Frontal cortex (tissue), 4 donors: Measurements from ENCODE around the gene GORASP1. TPM values are rescaled to one million over a fixed set of nuclear protein-coding genes. Genes with fewer than 3 reads are reported as not detected.

Experiments
- DNase-seq, 2 donors: peaks; one replicate each; pipeline ENCODE4 v3.0.0; 2012; ENCODE audit warnings: low spot score in 2 of 2
- FAIRE-seq: peaks from 2 replicates; lab custom pipeline; 2012; peaks lifted over from hg19 to GRCh38; lab: Jason Lieb, UNC
- total RNA-seq: library from RNA; depleted of rRNA; stranded (reverse); fragments of >200 nt; gene quantifications from one replicate; pipeline ENCODE4 v1.2.3, GENCODE V29; 2014
- donor health status: control.
- donor health status: control.
- donor health status: control.

Gene GORASP1
- total RNA-seq, result 20.4 TPM

- DNase-seq (peak; percentile 92 to 97), FAIRE-seq (no peak)
These were observed at the start of gene GORASP1, which contains the start of gene TTC21A for GRCh38 chr3:39107388-39108199. Gene GORASP1 (minus strand): TSS chr3:39107627. CDS start chr3:39107541, 86 bp downstream. Gene TTC21A (plus strand): TSS chr3:39107680. CDS start chr3:39107838, 158 bp downstream.

- no peak for FAIRE-seq
- DNase-seq, result no peak
These were observed 49.0 kb upstream of the GORASP1 start for GRCh38 chr3:39156421-39156820.

GRCh38 chr3:39154280-39155021 is 47.0 kb upstream of the GORASP1 start:
- FAIRE-seq, result no peak

GRCh38 chr3:39153977-39154279 is 46.5 kb upstream of the GORASP1 start:
- DNase-seq, result no peak

More at GRCh38 chr3:39154280-39155021, 47.0 kb upstream of the GORASP1 start:
- no peak for DNase-seq

GRCh38 chr3:39150803-39151631 is 43.6 kb upstream of the GORASP1 start:
- no peak for FAIRE-seq
- peak; percentile 48 to 63 for DNase-seq

More at GRCh38 chr3:39153977-39154279, 46.5 kb upstream of the GORASP1 start:
- FAIRE-seq, result no peak

- no peak for FAIRE-seq
- no peak for DNase-seq
These were observed 42.8 kb upstream of the GORASP1 start for GRCh38 chr3:39150148-39150802.

- FAIRE-seq (no peak), DNase-seq (no peak)
These were observed 42.2 kb upstream of the GORASP1 start for GRCh38 chr3:39149498-39150147.

- no peak for DNase-seq
- no peak for FAIRE-seq
These were observed 41.6 kb upstream of the GORASP1 start for GRCh38 chr3:39149059-39149455.

GRCh38 chr3:39148435-39149058 is 41.1 kb upstream of the GORASP1 start:
- FAIRE-seq, result no peak

GRCh38 chr3:39147711-39148434 is 40.4 kb upstream of the GORASP1 start:
- DNase-seq (no peak), FAIRE-seq (no peak)

More at GRCh38 chr3:39148435-39149058, 41.1 kb upstream of the GORASP1 start:
- no peak for DNase-seq

- FAIRE-seq, result no peak
- DNase-seq, result no peak
These were observed 39.5 kb upstream of the GORASP1 start for GRCh38 chr3:39146611-39147591.

- FAIRE-seq, result no peak
- no peak for DNase-seq
These were observed 38.7 kb upstream of the GORASP1 start for GRCh38 chr3:39146083-39146501.

- DNase-seq (no peak), FAIRE-seq (no peak)
These were observed 37.4 kb upstream of the GORASP1 start for GRCh38 chr3:39144748-39145380.

- DNase-seq, result no peak
- no peak for FAIRE-seq
These were observed 36.8 kb upstream of the GORASP1 start for GRCh38 chr3:39144095-39144747.

- FAIRE-seq (no peak), DNase-seq (no peak)
These were observed 35.8 kb upstream of the GORASP1 start for GRCh38 chr3:39143051-39143885.
